ENCODE results near the gene CTRB2.

GRCh38 chr16:75208242-75208825 lies 1.4 kb upstream of the CTRB2 start:
- TF ChIP-seq ELF4 (IDR thresholded peaks at IDR 0.05) = no peak
- TF ChIP-seq FOXA1 (IDR thresholded peaks at IDR 0.05) = no peak
- no peak for TF ChIP-seq BHLHE40 (IDR thresholded peaks at IDR 0.05; ENCODE audit: borderline replicate concordance)
- TF ChIP-seq LEF1 (IDR thresholded peaks at IDR 0.05; ENCODE audit: borderline replicate concordance) = no peak
- TF ChIP-seq SP1 (IDR thresholded peaks at IDR 0.05) = no peak
- TF ChIP-seq TARDBP (IDR thresholded peaks at IDR 0.05) = no peak
- TF ChIP-seq FOXK2 (IDR thresholded peaks at IDR 0.05) = no peak
- no peak for TF ChIP-seq FOXM1 (IDR thresholded peaks at IDR 0.05; ENCODE audit: borderline replicate concordance)
- TF ChIP-seq, protein P1, sequence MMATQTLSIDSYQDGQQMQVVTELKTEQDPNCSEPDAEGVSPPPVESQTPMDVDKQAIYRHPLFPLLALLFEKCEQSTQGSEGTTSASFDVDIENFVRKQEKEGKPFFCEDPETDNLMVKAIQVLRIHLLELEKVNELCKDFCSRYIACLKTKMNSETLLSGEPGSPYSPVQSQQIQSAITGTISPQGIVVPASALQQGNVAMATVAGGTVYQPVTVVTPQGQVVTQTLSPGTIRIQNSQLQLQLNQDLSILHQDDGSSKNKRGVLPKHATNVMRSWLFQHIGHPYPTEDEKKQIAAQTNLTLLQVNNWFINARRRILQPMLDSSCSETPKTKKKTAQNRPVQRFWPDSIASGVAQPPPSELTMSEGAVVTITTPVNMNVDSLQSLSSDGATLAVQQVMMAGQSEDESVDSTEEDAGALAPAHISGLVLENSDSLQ (IDR thresholded peaks at IDR 0.05) = no peak
- no peak for TF ChIP-seq SUZ12 (IDR thresholded peaks at IDR 0.05)
- no peak for TF ChIP-seq HDGF (IDR thresholded peaks at IDR 0.05; ENCODE audit: borderline replicate concordance)
